HG03575 (cell line): Measurements from ENCODE around the gene CKB.

Source experiments
- ATAC-seq: cut with Tn5 transposase; IDR thresholded peaks from one replicate; pipeline ENCODE4 v1.9.1; 2021; ENCODE audit not compliant: unreplicated experiment, insufficient number of reproducible peaks, low FRiP score; ENCODE audit errors: extremely low read depth

Gene CKB

GRCh38 chr14:103550451-103551337 is 28.1 kb upstream of the CKB start:
- ATAC-seq = no peak

- ATAC-seq = no peak
Measured at GRCh38 chr14:103549361-103550311, 27.0 kb upstream of the CKB start.

- no peak for ATAC-seq
Measured at GRCh38 chr14:103548463-103549351, 26.1 kb upstream of the CKB start.

GRCh38 chr14:103547941-103548462 is 25.4 kb upstream of the CKB start:
- ATAC-seq = no peak

GRCh38 chr14:103547455-103547940 is 24.9 kb upstream of the CKB start:
- ATAC-seq = no peak

- ATAC-seq = no peak
Measured at GRCh38 chr14:103546652-103547454, 24.2 kb upstream of the CKB start.

- no peak for ATAC-seq
Measured at GRCh38 chr14:103545915-103546651, 23.5 kb upstream of the CKB start.

- no peak for ATAC-seq
Measured at GRCh38 chr14:103545219-103545914, 22.7 kb upstream of the CKB start.

- no peak for ATAC-seq
Measured at GRCh38 chr14:103544388-103545218, 22.0 kb upstream of the CKB start.

GRCh38 chr14:103543721-103544387 is 21.2 kb upstream of the CKB start:
- no peak for ATAC-seq

GRCh38 chr14:103543140-103543539 is 20.5 kb upstream of the CKB start:
- no peak for ATAC-seq

GRCh38 chr14:103542605-103543088 is 20.0 kb upstream of the CKB start:
- ATAC-seq = no peak

GRCh38 chr14:103541709-103542604 is 19.3 kb upstream of the CKB start:
- ATAC-seq = no peak
